HepG2 (cell line): ENCODE measurements around the gene SELENOM. TPM values are rescaled to one million over a fixed set of nuclear protein-coding genes. Genes with fewer than 3 reads are reported as not detected.
A peak's percentile ranks its signal among the peaks of the same experiment; 100 is the strongest.

ENCODE experiments used
- ATF3 ChIP-seq: sonication (generic); formaldehyde crosslinking; IDR thresholded peaks from 2 replicates; pipeline ENCODE4 v1.4.0; 2020; ENCODE audit warnings: missing genetic modification reagents
- DMTF1 ChIP-seq: sonication (generic); formaldehyde crosslinking; IDR thresholded peaks from 2 replicates; pipeline ENCODE4 v1.4.0; 2020; ENCODE audit warnings: mild to moderate bottlenecking, missing genetic modification reagents
- ETS1 ChIP-seq: sonication (generic); formaldehyde crosslinking; IDR thresholded peaks from 2 replicates; pipeline ENCODE4 v1.4.0; 2020; ENCODE audit warnings: missing genetic modification reagents
- HMGXB3 ChIP-seq: sonication (generic); formaldehyde crosslinking; IDR thresholded peaks from 2 replicates; pipeline ENCODE4 v1.4.0; 2020; ENCODE audit warnings: missing genetic modification reagents, borderline replicate concordance
- NR2F6 ChIP-seq, 2 experiments: IDR thresholded peaks; 2 replicates each; pipeline ENCODE4 v1.6.1; 2016; ENCODE audit warnings: antibody characterized with exemption in 1 of 2, mild to moderate bottlenecking in 1 of 2
- ONECUT2 ChIP-seq: sonication (generic); formaldehyde crosslinking; IDR thresholded peaks from 2 replicates; pipeline ENCODE4 v1.4.0; 2020; ENCODE audit warnings: missing genetic modification reagents
- SCMH1 ChIP-seq: sonication (generic); formaldehyde crosslinking; IDR thresholded peaks from 2 replicates; pipeline ENCODE4 v1.9.0; 2021; ENCODE audit warnings: missing genetic modification reagents, mild to moderate bottlenecking, borderline replicate concordance
- SMAD9 ChIP-seq: sonication (generic); formaldehyde crosslinking; IDR thresholded peaks from 2 replicates; pipeline ENCODE4 v1.5.1; 2020; ENCODE audit warnings: mild to moderate bottlenecking, missing genetic modification reagents
- SP140L ChIP-seq: sonication (generic); formaldehyde crosslinking; IDR thresholded peaks from 2 replicates; pipeline ENCODE4 v1.4.0; 2020; ENCODE audit warnings: missing genetic modification reagents, borderline replicate concordance
- STAG1 ChIP-seq: sonication (generic); formaldehyde crosslinking; IDR thresholded peaks from 2 replicates; pipeline ENCODE4 v1.4.0; 2020; ENCODE audit warnings: missing genetic modification reagents
- TAF15 ChIP-seq: fragments of 200-400 bp; formaldehyde crosslinking; IDR thresholded peaks from one replicate; pipeline ENCODE4 v1.6.1; 2018; ENCODE audit warnings: mild to moderate bottlenecking, low read depth, low read length; ENCODE audit not compliant: poor library complexity, severe bottlenecking
- TFDP1 ChIP-seq: IDR thresholded peaks from 2 replicates; pipeline ENCODE4 v1.6.1; 2016; ENCODE audit warnings: missing compliant biosample characterization, missing genetic modification reagents, borderline replicate concordance
- TP53 ChIP-seq: sonication (generic); formaldehyde crosslinking; conservative IDR thresholded peaks from 2 replicates; pipeline ENCODE4 v1.4.0; 2020; ENCODE audit warnings: missing genetic modification reagents
- ZBTB25 ChIP-seq: IDR thresholded peaks from 2 replicates; pipeline ENCODE4 v1.6.1; 2018; ENCODE audit warnings: missing genetic modification reagents
- ZNF33A ChIP-seq: sonication (generic); formaldehyde crosslinking; IDR thresholded peaks from 2 replicates; pipeline ENCODE4 v1.5.1; 2020; ENCODE audit warnings: missing genetic modification reagents, mild to moderate bottlenecking, moderate library complexity, borderline replicate concordance
- ZNF564 ChIP-seq: sonication (generic); formaldehyde crosslinking; IDR thresholded peaks from 2 replicates; pipeline ENCODE4 v1.8.1; 2023; ENCODE audit warnings: mild to moderate bottlenecking, missing genetic modification reagents
- ZNF709 ChIP-seq: sonication (generic); formaldehyde crosslinking; IDR thresholded peaks from 2 replicates; pipeline ENCODE4 v1.5.0; 2020; ENCODE audit warnings: mild to moderate bottlenecking, missing genetic modification reagents
- polyA plus RNA-seq, 8 experiments: library from polyadenylated mRNA; depleted of rRNA in 3 of 8; stranded (reverse) in 7 of 8; unstranded in 1 of 8; fragments of >200 nt; fragmentation: Illumina TruSeq in 4 of 8; extraction: Trizol in 4 of 8; gene quantifications; 2 replicates each; pipeline versions ENCODE4 v1.2.1 to v1.2.3, GENCODE V29; 2011 to 2016; ENCODE audit warnings: low read depth in 4 of 8, missing spikeins in 1 of 8, mixed read lengths in 1 of 8; ENCODE audit not compliant: insufficient read depth in 1 of 8
- total RNA-seq, 5 experiments: library from RNA; depleted of rRNA; stranded (reverse); fragments of >200 nt; fragmentation: Illumina TruSeq; extraction: Trizol; gene quantifications; 2 replicates each; pipeline ENCODE4 v1.2.3, GENCODE V29; 2016; ENCODE audit warnings: low read depth in 1 of 5

The SELENOM gene
- total and polyA plus RNA-seq, 2 of the 13 experiments (the other 11 are each of a cell fraction or from before 2014, with no cell fraction given), result 4.1 to 4.3 TPM

- TF ChIP-seq ETS1 (CRISPR knock-in tag) (no peak), SP140L (CRISPR knock-in tag) (no peak), STAG1 (peak; percentile 98), TP53 (CRISPR knock-in tag) (no peak), ATF3 (CRISPR knock-in tag) (no peak), NR2F6 (IDR thresholded peaks at IDR 0.05) (no peak), NR2F6 (CRISPR knock-in tag; IDR thresholded peaks at IDR 0.05) (peak; percentile 56), DMTF1 (CRISPR knock-in tag) (no peak), SCMH1 (CRISPR knock-in tag) (no peak), TAF15 (no peak), TFDP1 (no peak), ONECUT2 (CRISPR knock-in tag) (no peak), HMGXB3 (CRISPR knock-in tag) (no peak), ZBTB25 (CRISPR knock-in tag) (no peak), ZNF709 (CRISPR knock-in tag) (no peak), SMAD9 (CRISPR knock-in tag) (no peak), ZNF564 (CRISPR knock-in tag) (no peak), ZNF33A (no peak)
Observed at GRCh38 chr22:31148953-31149627, 41.7 kb upstream of the SELENOM start (continued).
